ENCODE data around the gene COX7A2L.

DNA sequence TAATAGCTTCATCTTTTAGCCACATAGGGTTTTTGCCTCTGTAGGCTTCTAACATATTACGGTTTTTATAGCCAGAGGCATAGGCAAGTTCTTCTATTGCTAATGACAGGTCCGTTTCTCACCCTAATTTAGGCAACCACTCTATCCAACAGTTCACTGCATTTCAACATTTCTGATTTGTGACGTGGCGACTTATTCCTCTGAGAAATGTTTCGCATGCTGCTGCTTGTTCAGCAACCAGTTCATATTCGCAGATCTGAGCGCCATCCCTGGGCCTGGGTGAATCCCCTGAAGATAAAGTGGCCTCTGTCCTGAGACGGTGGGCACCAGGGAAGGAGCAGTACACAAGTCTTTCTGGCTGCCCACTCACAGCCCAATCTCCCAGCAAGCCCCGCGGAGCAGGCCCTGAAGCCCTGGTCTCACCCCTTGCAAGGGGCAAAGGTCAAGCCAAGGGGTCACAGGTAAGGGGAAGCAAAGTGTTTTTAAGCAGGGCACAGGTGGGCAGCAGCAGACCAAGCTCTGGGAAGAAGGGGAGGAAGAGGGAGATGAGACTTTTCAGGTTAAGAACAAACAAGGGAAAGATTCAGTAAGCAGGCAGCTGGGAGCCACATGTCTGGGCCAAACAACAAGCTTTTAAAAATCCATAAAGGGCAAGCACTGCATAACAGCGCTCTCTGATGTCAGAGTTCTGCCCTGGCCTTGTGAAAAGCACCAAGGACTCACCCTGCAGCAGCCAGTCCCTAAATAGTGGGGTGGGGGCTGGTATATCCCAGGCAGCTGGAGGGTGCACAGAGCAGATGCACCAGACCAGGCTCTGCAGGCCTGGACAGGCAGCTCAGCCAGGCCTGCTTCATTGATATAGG, 10.8 kb upstream of the COX7A2L start:
- TF ChIP-seq, protein P1, sequence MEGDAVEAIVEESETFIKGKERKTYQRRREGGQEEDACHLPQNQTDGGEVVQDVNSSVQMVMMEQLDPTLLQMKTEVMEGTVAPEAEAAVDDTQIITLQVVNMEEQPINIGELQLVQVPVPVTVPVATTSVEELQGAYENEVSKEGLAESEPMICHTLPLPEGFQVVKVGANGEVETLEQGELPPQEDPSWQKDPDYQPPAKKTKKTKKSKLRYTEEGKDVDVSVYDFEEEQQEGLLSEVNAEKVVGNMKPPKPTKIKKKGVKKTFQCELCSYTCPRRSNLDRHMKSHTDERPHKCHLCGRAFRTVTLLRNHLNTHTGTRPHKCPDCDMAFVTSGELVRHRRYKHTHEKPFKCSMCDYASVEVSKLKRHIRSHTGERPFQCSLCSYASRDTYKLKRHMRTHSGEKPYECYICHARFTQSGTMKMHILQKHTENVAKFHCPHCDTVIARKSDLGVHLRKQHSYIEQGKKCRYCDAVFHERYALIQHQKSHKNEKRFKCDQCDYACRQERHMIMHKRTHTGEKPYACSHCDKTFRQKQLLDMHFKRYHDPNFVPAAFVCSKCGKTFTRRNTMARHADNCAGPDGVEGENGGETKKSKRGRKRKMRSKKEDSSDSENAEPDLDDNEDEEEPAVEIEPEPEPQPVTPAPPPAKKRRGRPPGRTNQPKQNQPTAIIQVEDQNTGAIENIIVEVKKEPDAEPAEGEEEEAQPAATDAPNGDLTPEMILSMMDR (conservative IDR thresholded peaks at IDR 0.05; ENCODE audit: low read depth in 2 of 2), result no peak
- TF ChIP-seq, protein P2, sequence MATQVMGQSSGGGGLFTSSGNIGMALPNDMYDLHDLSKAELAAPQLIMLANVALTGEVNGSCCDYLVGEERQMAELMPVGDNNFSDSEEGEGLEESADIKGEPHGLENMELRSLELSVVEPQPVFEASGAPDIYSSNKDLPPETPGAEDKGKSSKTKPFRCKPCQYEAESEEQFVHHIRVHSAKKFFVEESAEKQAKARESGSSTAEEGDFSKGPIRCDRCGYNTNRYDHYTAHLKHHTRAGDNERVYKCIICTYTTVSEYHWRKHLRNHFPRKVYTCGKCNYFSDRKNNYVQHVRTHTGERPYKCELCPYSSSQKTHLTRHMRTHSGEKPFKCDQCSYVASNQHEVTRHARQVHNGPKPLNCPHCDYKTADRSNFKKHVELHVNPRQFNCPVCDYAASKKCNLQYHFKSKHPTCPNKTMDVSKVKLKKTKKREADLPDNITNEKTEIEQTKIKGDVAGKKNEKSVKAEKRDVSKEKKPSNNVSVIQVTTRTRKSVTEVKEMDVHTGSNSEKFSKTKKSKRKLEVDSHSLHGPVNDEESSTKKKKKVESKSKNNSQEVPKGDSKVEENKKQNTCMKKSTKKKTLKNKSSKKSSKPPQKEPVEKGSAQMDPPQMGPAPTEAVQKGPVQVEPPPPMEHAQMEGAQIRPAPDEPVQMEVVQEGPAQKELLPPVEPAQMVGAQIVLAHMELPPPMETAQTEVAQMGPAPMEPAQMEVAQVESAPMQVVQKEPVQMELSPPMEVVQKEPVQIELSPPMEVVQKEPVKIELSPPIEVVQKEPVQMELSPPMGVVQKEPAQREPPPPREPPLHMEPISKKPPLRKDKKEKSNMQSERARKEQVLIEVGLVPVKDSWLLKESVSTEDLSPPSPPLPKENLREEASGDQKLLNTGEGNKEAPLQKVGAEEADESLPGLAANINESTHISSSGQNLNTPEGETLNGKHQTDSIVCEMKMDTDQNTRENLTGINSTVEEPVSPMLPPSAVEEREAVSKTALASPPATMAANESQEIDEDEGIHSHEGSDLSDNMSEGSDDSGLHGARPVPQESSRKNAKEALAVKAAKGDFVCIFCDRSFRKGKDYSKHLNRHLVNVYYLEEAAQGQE (IDR thresholded peaks at IDR 0.05; ENCODE audit: unreplicated experiment), result no peak
- no peak for TF ChIP-seq EZH2 (IDR thresholded peaks at IDR 0.05; ENCODE audit: low read depth, unreplicated experiment)
- no peak for TF ChIP-seq CREB1 (CRISPR knock-in tag; IDR thresholded peaks at IDR 0.05; ENCODE audit: low read depth)
- no peak for TF ChIP-seq POLR2AphosphoS5 (IDR thresholded peaks at IDR 0.05; ENCODE audit: low read depth)
- no peak for TF ChIP-seq STAT1 (IDR thresholded peaks at IDR 0.05; ENCODE audit: unreplicated experiment)
